Liver (tissue), 9 donors: ENCODE results near the gene ITPA. TPM values are rescaled to one million over a fixed set of nuclear protein-coding genes. Genes with fewer than 3 reads are reported as not detected.

Experiments used
- DNase-seq: peaks from one replicate; pipeline ENCODE4 v3.0.0-alpha.2; 2017; ENCODE audit warnings: low spot score
- H3K27ac ChIP-seq, 2 donors: one replicate each; pipeline ENCODE4 v1.7.0; 2013; ENCODE audit warnings: inconsistent platforms in 2 of 2, low read length in 2 of 2, control low read depth in 1 of 2, low read depth in 1 of 2, mild to moderate bottlenecking in 1 of 2
- H3K27me3 ChIP-seq, 4 donors: one replicate each; pipeline versions ENCODE4 v1.6.1 to v1.7.0; 2013; ENCODE audit warnings: low read length in 3 of 4, inconsistent platforms in 1 of 4, mild to moderate bottlenecking in 1 of 4, moderate library complexity in 1 of 4; ENCODE audit not compliant: control insufficient read depth in 4 of 4, insufficient read depth in 4 of 4
- H3K36me3 ChIP-seq, 4 donors: one replicate each; pipeline versions ENCODE4 v1.6.1 to v1.7.0; 2013; ENCODE audit warnings: low read length in 3 of 4, mild to moderate bottlenecking in 3 of 4, low read depth in 1 of 4, moderate library complexity in 1 of 4; ENCODE audit not compliant: control insufficient read depth in 4 of 4, insufficient read depth in 3 of 4
- H3K4me1 ChIP-seq, 4 donors: one replicate each; pipeline versions ENCODE4 v1.6.1 to v1.7.0; 2013; ENCODE audit warnings: low read length in 3 of 4, mild to moderate bottlenecking in 3 of 4, moderate library complexity in 1 of 4; ENCODE audit not compliant: control insufficient read depth in 4 of 4, insufficient read depth in 4 of 4
- H3K4me3 ChIP-seq, 3 donors: one replicate each; pipeline versions ENCODE4 v1.6.1 to v1.7.0; 2013; ENCODE audit warnings: low read length in 3 of 3, control low read depth in 1 of 3, low read depth in 1 of 3, mild to moderate bottlenecking in 1 of 3
- H3K9ac ChIP-seq, 2 donors: one replicate each; pipeline ENCODE4 v1.7.0; 2013; ENCODE audit warnings: low read length in 2 of 2, mild to moderate bottlenecking in 2 of 2, moderate library complexity in 2 of 2, control low read depth in 1 of 2, low read depth in 1 of 2
- H3K9me3 ChIP-seq, 4 donors: one replicate each; pipeline versions ENCODE4 v1.6.1 to v1.7.0; 2013; ENCODE audit warnings: low read length in 3 of 4; ENCODE audit not compliant: control insufficient read depth in 4 of 4
- ATF3 ChIP-seq: IDR thresholded peaks from 2 replicates; pipeline ENCODE4 v1.6.1; 2016; ENCODE audit warnings: antibody characterized with exemption
- CTCF ChIP-seq: fragments of 150-350 bp; IDR thresholded peaks from 2 replicates; pipeline ENCODE4 v1.5.1; 2017; ENCODE audit warnings: improper control_type of control experiment, low read depth, low read length; ENCODE audit not compliant: missing input control
- EGR1 ChIP-seq, 2 donors: IDR thresholded peaks; 2 replicates each; pipeline ENCODE4 v1.6.1; 2016 to 2018; ENCODE audit warnings: antibody characterized with exemption in 2 of 2, low read depth in 2 of 2
- FOXA1 ChIP-seq: IDR thresholded peaks from 2 replicates; pipeline ENCODE4 v1.6.1; 2016; ENCODE audit warnings: antibody characterized with exemption
- GABPA ChIP-seq, 2 donors: IDR thresholded peaks in 1 of 2; conservative IDR thresholded peaks in 1 of 2; 2 replicates each; pipeline ENCODE4 v1.6.1; 2016; ENCODE audit warnings: antibody characterized with exemption in 2 of 2, mild to moderate bottlenecking in 1 of 2, moderate library complexity in 1 of 2
- HNF4A ChIP-seq, 2 donors: conservative IDR thresholded peaks; 2 replicates each; pipeline ENCODE4 v1.6.1; 2016; ENCODE audit warnings: antibody characterized with exemption in 2 of 2, mild to moderate bottlenecking in 2 of 2
- HNF4G ChIP-seq: IDR thresholded peaks from 2 replicates; pipeline ENCODE4 v1.6.1; 2016; ENCODE audit warnings: antibody characterized with exemption
- JUND ChIP-seq, 2 donors: IDR thresholded peaks; 2 replicates each; pipeline ENCODE4 v1.6.1; 2016; ENCODE audit warnings: antibody characterized with exemption in 2 of 2
- MAX ChIP-seq: IDR thresholded peaks from 2 replicates; pipeline ENCODE4 v1.6.1; 2016; ENCODE audit warnings: antibody characterized with exemption
- NR2F2 ChIP-seq: IDR thresholded peaks from 2 replicates; pipeline ENCODE4 v1.6.1; 2016; ENCODE audit warnings: antibody characterized with exemption
- RAD21 ChIP-seq, 2 donors: IDR thresholded peaks; 2 replicates each; pipeline ENCODE4 v1.6.1; 2016; ENCODE audit warnings: antibody characterized with exemption in 2 of 2, mild to moderate bottlenecking in 2 of 2
- SP1 ChIP-seq: IDR thresholded peaks from 2 replicates; pipeline ENCODE4 v1.6.1; 2018; ENCODE audit warnings: antibody characterized with exemption, mild to moderate bottlenecking
- TAF1 ChIP-seq: conservative IDR thresholded peaks from 2 replicates; pipeline ENCODE4 v1.6.1; 2016; ENCODE audit warnings: antibody characterized with exemption, mild to moderate bottlenecking
- YY1 ChIP-seq: IDR thresholded peaks from 2 replicates; pipeline ENCODE4 v1.6.1; 2016; ENCODE audit warnings: antibody characterized with exemption, mild to moderate bottlenecking
- ZBTB33 ChIP-seq: IDR thresholded peaks from 2 replicates; pipeline ENCODE4 v1.6.1; 2016; ENCODE audit warnings: antibody characterized with exemption
- WGBS: extraction: QIAGEN DNeasy Blood & Tissue Kit; methylation state at CpG from one replicate; pipeline ENCODE4 v1.1.7; 2013; 5-methylcytosine and 5-hydroxymethylcytosine counted together
- polyA plus RNA-seq, 2 donors: library from polyadenylated mRNA; stranded (reverse) in 1 of 2; unstranded in 1 of 2; fragments of 200-250 nt in 1 of 2; fragments of >200 nt in 1 of 2; fragmentation: Nextera tagmentation in 1 of 2; extraction: Ambion mirVana in 1 of 2; gene quantifications; one replicate each; pipeline versions ENCODE4 v1.2.1 to v1.2.3, GENCODE V29; 2013 to 2015
- total RNA-seq, 2 donors: library from RNA; depleted of rRNA; stranded (reverse); fragments of >200 nt; gene quantifications; one replicate each; pipeline ENCODE4 v1.2.3, GENCODE V29; 2014
- donor health status: healthy.
- donor health status: healthy.
- donor health status: healthy.
- donor health status: healthy.
- donor health status: healthy.

The ITPA gene
- total and polyA plus RNA-seq, 4 donors, result 14.4 to 39.8 (median 19.7) TPM

- Histone ChIP-seq H3K36me3 (no peaks in the 10 kb centered on the region), H3K27me3 (peaks cover 0 to 8% (median 1%) of the 10 kb centered on the region in 4 donors), H3K9me3 (no peaks in the 10 kb centered on the region), H3K27ac (no peak overlapping the region), H3K4me1 (peaks cover 0 to 11% (median 6%) of the 10 kb centered on the region in 4 donors), H3K4me3 (no peak overlapping the region), H3K9ac (no peak overlapping the region)
- TF ChIP-seq YY1 (no peak), RAD21 (IDR thresholded peaks at IDR 0.05) (no peak), HNF4A (conservative IDR thresholded peaks at IDR 0.05) (no peak), HNF4G (no peak), ZBTB33 (no peak), ATF3 (no peak), CTCF (no peak), TAF1 (no peak), MAX (no peak), JUND (IDR thresholded peaks at IDR 0.05) (no peak)
- no peak for DNase-seq
- WGBS, result 91% methylated on average over 1 of the region's 1 CpG
Observed at GRCh38 chr20:3244613-3245012, 35.3 kb downstream of the ITPA start.

GRCh38 chr20:3245156-3245555 lies 35.9 kb downstream of the ITPA start:
- Histone ChIP-seq H3K9ac (no peak overlapping the region), H3K4me1 (peaks cover 0 to 7% (median 3%) of the 10 kb centered on the region in 4 donors), H3K9me3 (no peaks in the 10 kb centered on the region), H3K27ac (no peak overlapping the region), H3K4me3 (no peak overlapping the region), H3K27me3 (peaks cover 0 to 3% (median 1%) of the 10 kb centered on the region in 4 donors), H3K36me3 (no peaks in the 10 kb centered on the region)
- 67% methylated on average over 2 of the region's 2 CpGs for WGBS
- no peak for TF ChIP-seq SP1
- TF ChIP-seq EGR1 (IDR thresholded peaks at IDR 0.05; ENCODE audit: low read depth in 2 of 2), result no peak
- no peak for TF ChIP-seq NR2F2
- TF ChIP-seq YY1, result no peak
- no peak for TF ChIP-seq HNF4A (conservative IDR thresholded peaks at IDR 0.05)
- TF ChIP-seq CTCF, result no peak
- no peak for TF ChIP-seq FOXA1
- TF ChIP-seq GABPA (IDR thresholded peaks at IDR 0.05 in 1 of 2, conservative IDR thresholded peaks at IDR 0.05 in 1 of 2), result no peak
- no peak for TF ChIP-seq ZBTB33
- DNase-seq, result no peak
